Activated naive CD8-positive, alpha-beta T cell treated with anti-CD3 and anti-CD28 coated beads, Interleukin-2, amount 50 U/mL, for 16 hours (primary cell): ENCODE data around the gene C2.
"Not testable (repeated sequence)": the region's sequence is repeated elsewhere in the genome, so short reads cannot be mapped to it uniquely, and the experiment has no call there.

ENCODE experiments used
- DNase-seq: peaks from one replicate; pipeline ENCODE4 v3.0.0-alpha.2; 2020; ENCODE audit warnings: low read depth, low spot score

The C2 gene

DNA sequence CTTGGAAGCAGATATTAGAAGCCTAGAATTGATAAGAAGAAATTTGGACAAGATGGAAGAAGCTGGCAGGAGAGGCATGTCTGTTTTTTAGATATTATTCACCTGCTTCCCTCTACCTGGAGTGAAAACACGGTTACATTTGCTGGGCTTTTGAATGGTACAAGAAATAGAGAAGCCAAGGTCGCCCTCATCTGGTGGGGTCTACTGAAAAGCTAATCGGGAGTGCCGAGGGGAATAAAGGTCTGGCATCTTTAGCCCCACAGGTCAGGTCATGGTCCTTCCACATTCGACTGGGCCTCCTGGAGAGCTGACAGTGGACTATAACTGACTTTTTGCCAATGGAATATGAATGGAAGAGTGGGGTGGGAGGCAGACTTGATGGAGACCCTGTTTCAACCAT, 4.6 kb upstream of the C2 start:
- DNase-seq: no peak

DNA sequence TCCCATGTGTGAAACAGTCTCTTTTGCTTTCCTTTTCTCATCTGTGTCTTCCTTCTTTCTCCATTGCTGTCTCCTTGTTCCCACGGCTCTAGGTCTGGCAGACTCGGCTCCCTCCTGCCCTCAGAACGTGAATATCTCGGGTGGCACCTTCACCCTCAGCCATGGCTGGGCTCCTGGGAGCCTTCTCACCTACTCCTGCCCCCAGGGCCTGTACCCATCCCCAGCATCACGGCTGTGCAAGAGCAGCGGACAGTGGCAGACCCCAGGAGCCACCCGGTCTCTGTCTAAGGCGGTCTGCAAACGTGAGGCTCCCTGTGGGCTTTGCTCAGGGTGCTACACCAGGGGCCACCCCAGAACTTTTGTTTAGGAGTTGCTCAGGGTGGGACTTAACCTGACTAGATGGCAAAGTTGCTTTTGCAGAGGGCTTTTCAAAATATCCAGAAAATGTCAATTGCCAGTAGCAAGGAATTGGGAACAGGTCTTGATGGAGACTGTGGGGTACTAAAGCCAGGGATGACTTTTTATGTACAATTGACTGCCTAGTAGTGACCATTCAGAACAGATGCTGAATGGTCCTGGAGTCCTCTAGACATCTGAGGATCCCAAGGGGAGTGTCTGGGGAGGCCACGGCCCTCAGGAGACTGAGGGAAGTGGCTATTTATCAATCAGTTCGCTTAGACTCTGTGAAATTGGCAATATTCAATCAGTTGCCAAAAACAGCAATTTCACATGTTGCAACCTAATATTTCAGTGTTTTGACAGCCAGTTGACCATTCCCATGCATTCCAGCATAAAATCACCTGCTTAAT, 550 bp downstream of the C2 start:
- no peak for DNase-seq

- no peak for DNase-seq
These were observed 1.1 kb downstream of the C2 start for GRCh38 chr6:31928672-31928939.

DNA sequence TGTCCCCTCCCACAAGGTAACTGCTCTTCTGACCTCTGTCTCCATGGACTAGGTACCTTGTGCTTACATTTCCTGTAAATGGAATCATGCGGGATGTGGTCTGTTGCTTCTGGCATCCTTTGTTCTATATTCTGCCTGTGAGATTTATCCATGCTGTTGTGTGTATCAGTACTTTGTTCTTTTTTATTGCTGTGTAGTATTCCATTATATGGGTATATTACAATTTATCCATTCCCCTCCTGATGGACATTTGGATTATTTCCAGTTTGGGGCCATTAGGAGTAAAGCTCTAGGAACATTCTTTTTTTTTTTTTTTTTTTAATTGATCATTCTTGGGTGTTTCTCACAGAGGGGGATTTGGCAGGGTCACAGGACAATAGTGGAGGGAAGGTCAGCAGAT, 3.4 kb downstream of the C2 start:
- DNase-seq: no peak

DNA sequence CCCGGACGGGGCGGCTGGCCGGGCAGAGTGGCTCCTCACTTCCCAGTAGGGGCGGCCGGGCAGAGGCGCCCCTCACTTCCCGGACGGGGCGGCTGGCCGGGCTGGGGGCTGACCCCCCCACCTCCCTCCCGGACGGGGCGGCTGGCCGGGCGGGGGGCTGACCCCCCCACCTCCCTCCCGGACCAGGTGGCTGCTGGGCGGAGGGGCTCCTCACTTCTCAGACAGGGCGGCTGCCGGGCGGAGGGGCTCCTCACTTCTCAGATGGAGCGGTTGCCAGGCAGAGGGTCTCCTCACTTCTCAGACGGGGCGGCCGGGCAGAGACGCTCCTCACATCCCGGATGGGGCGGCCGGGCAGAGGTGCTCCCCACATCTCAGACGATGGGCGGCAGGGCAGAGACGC, 4.6 kb downstream of the C2 start:
- not testable (repeated sequence) for DNase-seq

- DNase-seq: no peak
These were observed 6.0 kb downstream of the C2 start for GRCh38 chr6:31933537-31933936.

- no peak for DNase-seq
These were observed 7.5 kb downstream of the C2 start for GRCh38 chr6:31935021-31935420.

DNA sequence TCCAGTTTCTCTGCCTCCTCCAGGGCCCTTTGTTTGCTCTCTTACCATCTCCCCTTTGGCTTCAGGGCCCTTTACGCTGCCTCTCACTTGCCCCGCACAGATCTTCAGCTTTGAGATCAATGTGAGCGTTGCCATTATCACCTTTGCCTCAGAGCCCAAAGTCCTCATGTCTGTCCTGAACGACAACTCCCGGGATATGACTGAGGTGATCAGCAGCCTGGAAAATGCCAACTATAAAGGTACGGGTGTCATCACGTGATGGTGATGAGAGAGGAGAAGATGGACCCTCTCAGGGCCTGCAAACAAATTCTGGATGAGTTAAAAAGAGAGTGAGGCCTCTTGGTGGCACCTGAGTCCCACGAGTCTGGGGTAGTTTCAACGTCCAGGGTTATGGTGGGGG, 8.3 kb downstream of the C2 start:
- DNase-seq: no peak

DNA sequence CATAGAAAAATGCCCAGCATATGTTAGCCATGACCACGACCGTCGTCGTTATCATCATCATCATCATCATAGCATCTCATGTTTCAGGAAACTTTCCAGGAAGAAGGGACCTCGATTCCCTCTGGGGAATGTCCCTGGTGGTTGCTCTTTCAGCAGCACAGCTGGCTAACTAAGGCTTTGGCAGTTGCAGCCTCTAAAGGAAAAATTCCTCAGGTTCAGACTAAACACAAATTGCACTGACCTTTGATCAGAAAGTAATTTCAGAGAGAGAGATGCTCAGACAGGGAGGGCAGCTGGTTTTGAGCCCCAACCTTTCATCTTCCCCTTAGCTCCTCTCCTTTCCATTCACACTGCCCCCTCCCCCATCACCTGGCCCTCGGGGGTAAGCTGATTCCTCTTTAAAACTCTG, 12.7 kb downstream of the C2 start:
- no peak for DNase-seq

DNA sequence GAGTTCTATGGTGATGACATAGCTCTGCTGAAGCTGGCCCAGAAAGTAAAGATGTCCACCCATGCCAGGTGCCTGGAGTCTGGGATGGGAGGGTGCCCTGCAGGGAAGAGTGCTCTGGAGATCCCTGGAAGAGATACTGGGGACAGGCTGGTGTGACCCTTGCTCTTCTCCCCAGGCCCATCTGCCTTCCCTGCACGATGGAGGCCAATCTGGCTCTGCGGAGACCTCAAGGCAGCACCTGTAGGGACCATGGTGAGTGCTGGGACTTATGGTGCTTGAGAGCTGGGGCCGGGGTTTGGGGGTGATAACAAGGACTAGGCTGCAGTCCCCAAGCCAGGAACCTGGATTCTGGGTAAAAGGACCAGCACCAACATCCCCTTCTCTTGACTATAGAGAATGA, 16.2 kb downstream of the C2 start:
- DNase-seq: no peak

DNA sequence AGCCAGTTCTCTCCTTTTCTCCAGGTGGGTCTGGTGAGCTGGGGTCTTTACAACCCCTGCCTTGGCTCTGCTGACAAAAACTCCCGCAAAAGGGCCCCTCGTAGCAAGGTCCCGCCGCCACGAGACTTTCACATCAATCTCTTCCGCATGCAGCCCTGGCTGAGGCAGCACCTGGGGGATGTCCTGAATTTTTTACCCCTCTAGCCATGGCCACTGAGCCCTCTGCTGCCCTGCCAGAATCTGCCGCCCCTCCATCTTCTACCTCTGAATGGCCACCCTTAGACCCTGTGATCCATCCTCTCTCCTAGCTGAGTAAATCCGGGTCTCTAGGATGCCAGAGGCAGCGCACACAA, 17.6 kb downstream of the C2 start:
- no peak for DNase-seq

- no peak for DNase-seq
These were observed 18.2 kb downstream of the C2 start, which contains the start of gene CFB for GRCh38 chr6:31945507-31946369. Gene CFB (plus strand): TSS chr6:31946095. CDS start chr6:31946222, 127 bp downstream.

DNA sequence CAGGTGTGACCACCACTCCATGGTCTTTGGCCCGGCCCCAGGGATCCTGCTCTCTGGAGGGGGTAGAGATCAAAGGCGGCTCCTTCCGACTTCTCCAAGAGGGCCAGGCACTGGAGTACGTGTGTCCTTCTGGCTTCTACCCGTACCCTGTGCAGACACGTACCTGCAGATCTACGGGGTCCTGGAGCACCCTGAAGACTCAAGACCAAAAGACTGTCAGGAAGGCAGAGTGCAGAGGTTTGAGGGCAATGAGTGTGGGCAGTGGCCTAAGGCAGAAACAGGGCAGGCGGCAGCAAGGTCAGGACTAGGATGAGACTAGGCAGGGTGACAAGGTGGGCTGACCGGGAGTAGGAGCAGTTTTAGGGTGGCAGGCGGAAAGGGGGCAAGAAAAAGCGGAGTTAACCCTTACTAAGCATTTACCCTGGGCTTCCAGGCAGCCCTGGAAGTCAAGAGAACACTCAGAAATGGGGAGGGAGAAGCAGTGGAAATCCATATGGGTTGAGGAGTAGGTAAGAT, 18.9 kb downstream of the C2 start:
- DNase-seq: no peak

DNA sequence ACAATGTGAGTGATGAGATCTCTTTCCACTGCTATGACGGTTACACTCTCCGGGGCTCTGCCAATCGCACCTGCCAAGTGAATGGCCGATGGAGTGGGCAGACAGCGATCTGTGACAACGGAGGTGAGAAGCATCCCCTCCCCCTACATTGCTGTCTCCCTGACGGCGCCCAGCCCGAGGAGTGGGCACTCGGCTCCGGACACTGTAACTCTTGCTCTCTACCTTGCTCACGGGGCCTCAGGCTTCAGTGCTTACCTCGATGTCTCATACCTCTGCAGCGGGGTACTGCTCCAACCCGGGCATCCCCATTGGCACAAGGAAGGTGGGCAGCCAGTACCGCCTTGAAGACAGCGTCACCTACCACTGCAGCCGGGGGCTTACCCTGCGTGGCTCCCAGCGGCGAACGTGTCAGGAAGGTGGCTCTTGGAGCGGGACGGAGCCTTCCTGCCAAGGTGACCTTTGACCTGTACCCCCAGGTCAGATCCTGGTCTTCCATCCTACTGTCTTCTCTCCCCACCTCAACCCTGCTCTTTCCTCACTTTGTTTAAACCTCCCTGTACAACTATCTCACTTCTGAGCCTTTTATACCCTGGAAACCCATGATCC, 19.7 kb downstream of the C2 start:
- no peak for DNase-seq

DNA sequence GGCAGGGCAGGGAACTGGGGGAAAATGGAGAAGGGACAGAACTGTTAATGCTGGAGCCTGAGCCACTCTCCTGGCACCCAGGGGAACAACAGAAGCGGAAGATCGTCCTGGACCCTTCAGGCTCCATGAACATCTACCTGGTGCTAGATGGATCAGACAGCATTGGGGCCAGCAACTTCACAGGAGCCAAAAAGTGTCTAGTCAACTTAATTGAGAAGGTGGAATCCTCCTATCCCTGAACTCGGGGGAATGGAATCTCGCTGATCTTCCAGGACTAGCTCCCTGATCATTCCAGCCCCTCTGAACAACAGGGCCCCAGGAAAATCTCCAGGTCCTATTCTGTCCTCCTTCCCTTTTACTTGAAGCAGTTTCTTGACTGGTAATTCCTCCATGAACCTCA, 20.3 kb downstream of the C2 start:
- no peak for DNase-seq

GRCh38 chr6:31948306-31948705, 20.8 kb downstream of the C2 start:
- DNase-seq: no peak

DNA sequence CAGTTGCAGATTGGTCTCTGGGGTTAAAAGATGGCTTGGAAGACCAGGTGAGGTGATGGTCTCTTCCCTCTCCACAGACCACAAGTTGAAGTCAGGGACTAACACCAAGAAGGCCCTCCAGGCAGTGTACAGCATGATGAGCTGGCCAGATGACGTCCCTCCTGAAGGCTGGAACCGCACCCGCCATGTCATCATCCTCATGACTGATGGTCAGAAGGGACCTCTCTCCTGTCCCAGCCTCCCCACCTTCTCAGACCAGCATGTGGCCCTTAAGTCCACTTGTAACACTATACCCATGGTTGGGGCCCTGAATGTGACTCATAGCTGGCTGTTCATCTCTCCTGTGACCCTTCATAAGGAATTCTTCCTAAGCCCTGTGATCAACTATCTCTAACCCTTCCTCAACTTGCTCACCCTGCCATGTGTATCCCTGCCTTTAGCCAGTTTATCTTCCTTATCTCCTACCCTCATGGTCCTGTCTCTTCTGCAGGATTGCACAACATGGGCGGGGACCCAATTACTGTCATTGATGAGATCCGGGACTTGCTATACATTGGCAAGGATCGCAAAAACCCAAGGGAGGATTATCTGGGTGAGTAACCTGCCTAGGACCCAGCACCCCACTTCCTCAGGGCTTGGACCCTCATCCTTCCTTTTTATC, 21.4 kb downstream of the C2 start:
- no peak for DNase-seq

DNA sequence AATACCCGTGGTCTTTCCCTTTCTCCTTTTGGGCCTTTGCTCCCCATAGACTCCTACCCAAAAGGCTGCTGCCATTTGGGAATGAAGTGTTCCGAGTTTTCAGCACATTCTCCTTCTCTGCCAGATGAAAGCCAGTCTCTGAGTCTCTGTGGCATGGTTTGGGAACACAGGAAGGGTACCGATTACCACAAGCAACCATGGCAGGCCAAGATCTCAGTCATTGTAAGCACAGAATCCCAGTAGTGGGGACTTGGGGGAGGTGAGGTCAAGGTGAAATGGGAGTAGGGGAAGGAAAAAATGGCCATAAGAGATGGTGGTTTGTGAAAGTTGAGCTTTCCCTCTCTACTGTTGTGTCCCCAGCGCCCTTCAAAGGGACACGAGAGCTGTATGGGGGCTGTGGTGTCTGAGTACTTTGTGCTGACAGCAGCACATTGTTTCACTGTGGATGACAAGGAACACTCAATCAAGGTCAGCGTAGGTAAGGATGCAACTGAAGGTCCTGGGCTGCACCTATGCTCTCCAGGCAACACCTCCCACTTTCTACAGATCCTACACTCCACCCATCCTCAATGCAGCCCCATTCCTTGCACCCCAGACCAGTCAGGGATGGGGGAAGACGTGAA, 22.5 kb downstream of the C2 start:
- DNase-seq: no peak

GRCh38 chr6:31952140-31952805, 24.8 kb downstream of the C2 start:
- DNase-seq: no peak

GRCh38 chr6:31952890-31953289, 25.4 kb downstream of the C2 start:
- DNase-seq: no peak

DNA sequence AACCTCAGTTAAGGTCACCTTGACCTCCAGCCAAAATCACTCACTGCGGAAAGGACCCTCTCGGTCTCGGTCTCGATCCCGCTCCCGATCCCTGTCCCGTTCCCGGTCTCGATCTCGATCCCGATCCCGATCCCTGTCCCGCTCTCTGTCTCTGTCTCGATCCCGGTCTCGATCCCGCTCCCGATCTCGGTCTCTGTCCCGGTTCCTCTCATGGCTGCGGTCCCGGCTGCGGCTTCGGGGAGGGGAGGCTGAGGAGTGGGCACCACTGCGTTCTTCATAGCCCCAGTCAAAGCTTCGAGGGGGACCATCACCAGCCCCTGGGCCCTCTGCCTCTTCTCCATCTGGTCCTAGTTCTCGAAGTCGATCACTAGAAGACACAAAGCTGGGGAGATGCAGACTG, 27.0 kb downstream of the C2 start:
- no peak for DNase-seq
